NB4 (cell line): Measurements from ENCODE around the gene RPS28.

Experiments used
- CTCF ChIP-seq: IDR thresholded peaks from one replicate; pipeline ENCODE4 v1.5.1; 2012; ENCODE audit warnings: low read depth, low read length
- MAX ChIP-seq: IDR thresholded peaks from 2 replicates; pipeline ENCODE4 v1.6.1; 2011; ENCODE audit warnings: low read depth, low read length
- POLR2A ChIP-seq: IDR thresholded peaks from 2 replicates; pipeline ENCODE4 v1.6.1; 2011; ENCODE audit warnings: mild to moderate bottlenecking; ENCODE audit not compliant: insufficient read length; ENCODE audit errors: extremely low read depth

- TF ChIP-seq CTCF (no peak), POLR2A (no peak), MAX (no peak)
Measured at GRCh38 chr19:8325454-8325853, 4.2 kb downstream of the RPS28 start.
